Measurements from ENCODE around the gene IZUMO2.
"Not testable (repeated sequence)": the region's sequence is repeated elsewhere in the genome, so short reads cannot be mapped to it uniquely, and the experiment has no call there.

IZUMO2 gene

DNA sequence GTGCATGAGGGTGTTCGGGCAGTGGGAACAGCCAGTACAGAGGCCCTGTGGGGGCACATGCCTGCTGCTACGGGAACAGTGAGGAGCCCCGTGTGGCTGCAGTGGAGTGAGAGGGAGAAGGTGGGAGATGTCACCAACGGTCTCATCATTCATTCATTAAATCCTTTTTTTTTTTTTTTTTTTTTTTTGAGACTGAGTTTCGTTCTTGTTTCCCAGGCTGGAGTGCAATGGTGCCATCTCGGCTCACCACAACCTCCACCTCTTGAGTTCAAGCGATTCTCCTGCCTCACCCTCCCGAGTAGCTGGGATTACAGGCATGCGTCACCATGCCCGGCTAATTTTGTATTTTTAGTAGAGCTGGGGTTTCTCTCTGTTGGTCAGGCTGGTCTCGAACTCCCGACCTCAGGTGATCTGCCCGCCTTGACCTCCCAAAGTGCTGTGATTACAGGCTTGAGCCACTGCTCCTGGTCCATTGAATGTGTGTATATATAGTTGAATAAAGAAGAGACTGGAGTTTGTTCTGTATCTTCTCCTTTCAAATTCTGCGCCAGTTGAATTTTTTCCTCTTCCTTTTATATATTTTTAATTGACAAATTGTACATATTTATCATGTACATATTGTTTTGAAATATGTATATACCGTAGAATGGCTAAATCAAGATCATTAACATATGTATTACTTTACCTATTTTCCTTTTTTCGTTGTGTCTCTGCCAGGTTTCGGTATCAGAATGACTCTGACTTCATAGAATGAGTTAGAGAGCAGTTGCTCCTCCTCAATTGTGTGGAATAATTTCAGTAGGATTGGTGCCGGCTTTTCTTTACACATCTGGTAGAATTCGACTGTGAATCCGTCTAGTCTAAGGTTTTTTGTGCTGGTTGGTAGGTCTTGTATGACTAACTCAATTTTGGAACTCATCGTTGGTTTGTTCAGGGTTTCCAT, 28.0 kb downstream of the IZUMO2 start:
- not testable (repeated sequence) for DNase-seq

DNA sequence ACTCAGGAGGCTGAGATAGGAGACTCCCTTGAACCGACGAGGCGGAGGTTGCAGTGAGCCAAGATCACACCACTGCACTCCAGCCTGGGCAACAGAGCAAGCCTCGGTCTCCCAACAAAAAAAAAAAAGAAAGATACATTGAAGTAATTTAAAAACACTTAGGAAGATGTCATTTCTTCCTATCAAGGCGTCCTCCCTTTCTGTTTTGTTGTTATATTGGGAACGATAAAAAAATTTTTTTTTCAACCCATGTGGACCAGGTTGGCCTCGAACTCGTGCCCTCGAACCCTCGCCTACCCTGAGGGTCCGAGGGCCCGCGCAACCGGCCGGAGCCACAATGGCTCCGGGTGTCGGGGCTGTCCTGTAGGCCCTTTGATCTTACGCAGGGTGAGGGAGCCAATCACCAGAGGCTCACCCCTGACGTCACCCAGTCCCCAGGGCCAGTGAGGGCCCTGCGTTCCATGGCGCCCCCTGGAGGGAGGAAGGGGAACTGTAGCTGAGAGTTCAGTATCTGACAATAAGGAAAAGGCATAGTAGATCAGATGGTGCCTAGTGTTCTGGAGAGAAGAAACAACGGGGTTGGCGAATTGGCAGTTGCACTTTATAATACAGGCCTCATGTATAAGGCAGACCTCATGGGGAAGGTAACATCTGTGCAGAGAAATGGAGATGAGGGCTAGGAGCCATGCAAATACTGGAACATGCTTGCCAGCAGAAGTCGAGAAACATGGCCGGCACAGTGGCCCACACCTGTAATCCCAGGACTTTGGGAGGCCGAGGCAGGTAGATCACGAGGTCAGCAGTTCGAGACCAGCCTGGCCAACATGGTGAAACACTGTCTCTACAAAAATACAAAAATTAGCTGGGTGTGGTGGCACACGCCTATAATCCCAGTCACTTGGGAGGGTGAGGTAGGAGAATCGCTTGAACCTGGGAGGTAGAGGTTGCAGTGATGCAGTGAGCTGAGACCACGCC, 29.3 kb downstream of the IZUMO2 start:
- DNase-seq = not testable (repeated sequence)

- DNase-seq = not testable (repeated sequence)
These were observed 59.1 kb downstream of the IZUMO2 start for GRCh38 chr19:50104012-50104411.

GRCh38 chr19:50103405-50103804, 59.7 kb downstream of the IZUMO2 start:
- not testable (repeated sequence) for DNase-seq

Data from NCI-H2081 (cell line).